GM19468 (cell line): Measurements from ENCODE around the gene PYGO1.
"Not testable (repeated sequence)": the region's sequence is repeated elsewhere in the genome, so short reads cannot be mapped to it uniquely, and the experiment has no call there.

Source experiments
- ATAC-seq: cut with Tn5 transposase; IDR thresholded peaks from one replicate; pipeline ENCODE4 v1.9.1; 2021; ENCODE audit warnings: mild to moderate bottlenecking, moderate library complexity, moderate number of reproducible peaks; ENCODE audit not compliant: unreplicated experiment; ENCODE audit errors: extremely low read depth

The PYGO1 gene

GRCh38 chr15:55513621-55514413 is 74.3 kb downstream of the PYGO1 start:
- ATAC-seq, result not testable (repeated sequence)

- ATAC-seq, result no peak
Measured at GRCh38 chr15:55513152-55513551, 75.0 kb downstream of the PYGO1 start.

GRCh38 chr15:55507567-55507966 is 80.6 kb downstream of the PYGO1 start:
- no peak for ATAC-seq

- ATAC-seq, result not testable (repeated sequence)
Measured at GRCh38 chr15:55505407-55505806, 82.7 kb downstream of the PYGO1 start.

- ATAC-seq, result no peak
Measured at GRCh38 chr15:55499151-55499550, 89.0 kb downstream of the PYGO1 start.

GRCh38 chr15:55498109-55498938 is 89.8 kb downstream of the PYGO1 start:
- peak; percentile 97 for ATAC-seq

GRCh38 chr15:55496716-55497115 is 91.4 kb downstream of the PYGO1 start:
- no peak for ATAC-seq

- ATAC-seq, result no peak
Measured at GRCh38 chr15:55494931-55495330, 93.2 kb downstream of the PYGO1 start.

- ATAC-seq, result not testable (repeated sequence)
Measured at GRCh38 chr15:55488952-55489600, 99.1 kb downstream of the PYGO1 start.
